Effector CD8-positive, alpha-beta T cell (primary cell): ENCODE measurements around the gene DDT.
"Not testable (repeated sequence)": the region's sequence is repeated elsewhere in the genome, so short reads cannot be mapped to it uniquely, and the experiment has no call there.

Experiments
- DNase-seq: peaks from one replicate; lab custom pipeline; 2025; lab: John Stamatoyannopoulos, UW

The DDT gene

DNA sequence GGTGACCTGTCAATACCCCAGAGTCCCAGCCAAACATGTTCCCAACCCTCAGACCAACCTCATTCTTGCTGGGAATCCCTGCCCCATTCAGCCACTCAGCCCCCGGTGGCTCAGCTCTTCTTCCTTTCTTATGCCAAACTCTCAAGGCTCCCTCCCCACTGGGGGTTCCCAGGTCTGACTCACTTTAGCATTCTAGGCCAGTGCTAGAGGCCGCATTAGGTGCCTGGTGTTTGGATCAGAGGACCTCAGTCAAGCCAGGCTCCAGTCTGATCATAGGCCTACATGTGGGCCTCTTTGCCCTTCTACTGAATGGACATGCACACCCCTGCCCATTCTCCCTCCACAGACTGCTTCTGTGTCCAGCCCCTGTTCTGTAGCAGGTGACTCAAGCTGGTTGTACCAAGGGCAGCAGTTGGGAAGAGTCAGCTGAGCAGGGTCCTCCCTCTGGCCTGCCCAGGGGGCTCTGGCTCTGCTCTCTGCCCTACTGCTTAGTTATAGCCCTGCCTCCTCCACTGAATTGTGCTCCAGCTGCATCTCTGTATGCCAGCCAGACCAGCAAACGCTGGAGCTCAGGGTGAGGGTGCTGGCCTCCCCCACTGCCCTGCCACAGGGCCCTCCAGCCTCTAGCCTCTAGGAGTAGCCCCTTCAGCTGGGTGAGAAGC is 15.5 kb upstream of the DDT start:
- DNase-seq = not testable (repeated sequence)

DNA sequence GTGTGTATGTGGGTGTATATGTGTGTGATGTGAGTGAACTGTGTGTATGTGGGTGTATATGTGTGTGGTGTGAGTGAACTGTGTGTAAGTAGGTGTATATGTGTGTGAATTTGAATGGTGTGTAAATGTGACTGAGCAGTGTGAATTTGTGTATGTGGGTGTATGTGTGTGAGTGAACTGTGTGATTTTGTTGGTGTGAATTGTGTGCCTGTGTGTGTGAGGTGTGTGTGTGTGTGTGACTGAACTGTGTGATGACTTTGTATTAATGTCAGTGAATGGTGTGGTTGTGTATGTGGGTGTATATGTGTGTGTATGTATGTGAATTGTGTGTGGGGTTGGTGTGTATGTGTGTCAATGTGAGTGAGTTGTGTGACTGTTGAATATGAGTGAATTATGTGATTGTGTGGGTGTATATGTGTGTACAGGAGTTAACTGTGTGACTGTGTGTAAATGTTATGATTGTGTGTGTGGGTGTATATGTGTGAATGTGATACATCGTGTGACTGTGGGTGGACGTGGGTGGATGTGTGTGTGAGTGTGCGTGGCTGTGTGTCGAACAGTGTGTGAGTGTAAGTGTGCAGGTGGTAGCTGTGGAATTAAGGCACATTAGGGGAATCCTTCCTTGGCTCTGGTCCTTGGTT is 12.4 kb upstream of the DDT start:
- DNase-seq = not testable (repeated sequence)

DNA sequence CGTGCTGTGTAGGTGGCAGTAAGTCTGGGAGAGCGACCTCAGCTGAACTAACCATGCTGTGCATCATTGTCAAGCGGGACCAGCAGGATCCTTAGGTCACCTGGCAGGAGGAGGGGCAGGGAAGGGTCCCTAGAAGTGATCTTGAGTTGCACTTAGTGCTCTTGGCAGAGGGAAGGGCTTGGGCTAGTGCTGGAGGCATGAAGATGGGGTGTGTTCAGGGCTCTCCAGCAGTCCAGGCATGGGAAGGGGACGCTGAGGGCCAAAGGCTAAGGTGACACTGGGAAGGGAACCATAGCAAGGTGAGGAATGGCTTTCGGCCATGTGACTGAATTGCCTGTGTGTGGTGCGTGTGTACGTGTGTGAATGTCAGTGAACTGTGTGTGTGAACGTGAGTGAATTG is 11.8 kb upstream of the DDT start:
- not testable (repeated sequence) for DNase-seq

DNA sequence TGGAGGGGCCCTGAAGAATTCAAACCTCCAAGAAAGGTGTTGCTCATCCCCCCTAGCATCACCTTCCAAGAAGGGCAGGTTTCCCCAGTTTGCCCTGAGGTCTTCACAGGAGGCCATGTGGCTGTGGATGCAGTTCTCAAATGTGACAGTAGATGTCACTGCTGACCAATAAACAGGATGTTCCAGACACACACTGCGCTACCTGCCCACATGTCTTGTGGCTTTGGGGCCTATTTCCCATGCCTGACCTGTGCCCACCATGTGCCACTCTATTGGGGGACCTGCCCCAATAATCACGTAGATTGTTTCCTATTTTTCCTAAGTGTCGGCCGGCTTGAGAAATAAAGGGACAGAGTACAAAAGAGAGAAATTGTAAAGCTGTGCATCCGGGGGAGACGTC is 10.2 kb upstream of the DDT start:
- DNase-seq = peak; percentile 45

DNA sequence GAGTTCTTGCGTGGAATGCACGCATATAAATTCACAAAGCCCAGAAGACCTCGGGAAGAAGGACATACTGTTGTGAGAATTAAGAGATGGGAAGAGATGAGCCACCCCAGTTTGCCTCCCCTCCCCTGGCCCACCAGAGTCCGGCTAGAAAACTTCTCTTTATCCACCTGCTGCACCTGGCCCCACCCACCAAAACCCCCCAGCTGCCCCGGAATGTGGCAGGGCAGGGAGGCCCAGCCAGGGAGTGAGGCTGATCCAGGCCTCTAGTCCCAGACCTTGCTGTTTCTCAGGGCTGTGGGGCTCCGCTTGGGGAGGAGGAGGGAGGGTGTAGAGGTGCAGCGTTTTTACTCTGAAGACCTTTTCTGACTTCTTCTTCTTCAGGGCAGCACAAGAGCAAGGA is 6.3 kb upstream of the DDT start:
- DNase-seq = not testable (repeated sequence)

DNA sequence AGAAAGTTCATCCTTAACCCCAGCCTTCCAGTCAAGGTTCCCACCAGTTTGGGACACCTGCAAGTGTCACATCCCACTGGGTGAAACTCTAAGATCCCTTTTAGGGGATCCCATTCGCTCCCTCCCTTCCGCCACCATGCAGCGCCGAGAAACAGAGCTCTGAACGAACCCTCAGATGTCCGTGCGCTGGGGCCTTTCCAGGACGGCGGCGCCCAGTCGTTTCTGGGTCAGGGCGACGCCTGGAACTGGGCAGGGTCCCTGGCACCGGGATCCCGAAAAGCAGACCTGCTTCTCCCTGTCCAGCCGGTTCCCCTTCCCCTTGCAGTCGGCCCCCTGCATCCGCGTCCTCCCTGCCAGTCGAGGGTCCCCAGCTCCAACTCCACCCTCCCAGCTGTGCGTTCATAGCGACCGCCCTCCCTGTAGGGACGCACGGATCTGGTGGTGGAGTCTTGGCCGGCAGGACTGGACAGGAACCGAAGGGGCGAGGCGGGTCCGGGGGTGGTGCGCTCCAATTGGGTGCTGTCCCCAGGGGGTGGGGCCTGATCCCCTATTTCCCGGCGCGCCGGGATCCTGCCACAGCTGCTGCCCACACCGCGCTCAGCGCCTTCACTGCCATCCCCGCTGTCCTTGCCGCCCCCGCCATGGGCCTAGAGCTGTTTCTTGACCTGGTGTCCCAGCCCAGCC is 5.5 kb upstream of the DDT start, which contains the start of gene GSTT2:
Gene GSTT2, plus strand, starts transcription at position 578 of the 684 bp plus-strand sequence.
- DNase-seq = not testable (repeated sequence)

DNA sequence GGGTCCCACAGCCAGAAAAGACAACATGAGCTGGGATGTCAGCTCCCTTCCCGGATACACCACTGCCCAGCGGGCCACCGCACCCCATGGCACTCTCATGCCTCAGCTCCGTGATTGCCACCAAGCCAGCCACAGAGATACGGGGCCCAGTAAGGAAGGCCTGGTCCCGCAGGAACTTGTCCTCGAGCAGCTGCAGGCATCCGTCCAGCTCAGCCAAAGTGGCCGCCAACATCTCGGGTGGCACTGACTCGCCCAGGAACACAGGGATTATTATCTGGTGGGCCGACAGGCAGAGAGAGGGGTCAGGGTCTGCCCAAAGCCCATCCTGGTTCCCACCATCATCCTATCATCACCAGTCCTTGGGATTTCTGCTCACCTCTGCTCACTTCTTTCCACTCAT is 3.1 kb upstream of the DDT start:
- not testable (repeated sequence) for DNase-seq

DNA sequence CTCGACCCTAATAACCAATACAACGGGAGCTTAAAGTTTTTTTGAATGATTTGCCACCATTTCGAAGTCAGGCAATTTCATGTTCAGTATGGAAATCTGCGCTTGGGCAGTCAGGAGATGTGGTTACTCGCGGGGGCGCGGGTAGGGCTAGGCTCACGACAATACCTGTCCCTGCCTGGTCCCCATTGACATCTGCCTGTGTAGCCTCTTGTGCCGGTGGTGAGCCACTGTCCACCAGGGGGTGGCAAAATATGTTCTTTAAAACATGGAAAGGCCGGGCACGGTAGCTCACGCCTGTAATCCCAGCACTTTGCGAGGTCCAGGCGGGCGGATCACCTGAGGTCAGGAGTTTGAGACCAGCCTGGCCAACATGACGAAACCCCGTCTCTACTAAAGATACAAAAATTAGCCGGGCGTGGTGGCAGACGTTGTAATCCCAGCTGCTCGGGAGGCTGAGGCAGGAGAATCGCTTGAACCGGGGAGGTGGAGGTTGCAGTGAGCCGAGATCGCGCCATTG is 653 bp upstream of the DDT start:
- not testable (repeated sequence) for DNase-seq

DNA sequence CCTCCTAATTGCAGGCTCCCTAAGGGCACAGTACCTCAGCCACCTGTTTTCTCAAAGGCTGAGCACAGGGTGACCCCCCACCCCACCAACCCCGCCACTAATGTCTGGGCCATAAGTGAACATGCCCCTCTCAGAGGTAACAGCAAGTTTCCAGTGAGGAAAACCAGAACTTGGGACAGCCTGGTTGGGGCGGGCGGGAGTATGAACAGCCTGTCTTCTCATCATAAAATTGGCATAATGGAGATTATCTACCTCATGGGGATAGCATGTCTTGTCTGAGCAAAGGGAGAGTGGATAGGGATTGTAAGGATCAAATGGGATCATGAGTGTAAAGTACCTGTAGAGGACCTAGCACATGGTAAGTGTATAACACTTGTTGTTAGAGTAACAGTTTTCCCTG is 2.3 kb downstream of the DDT start:
- DNase-seq = not testable (repeated sequence)

DNA sequence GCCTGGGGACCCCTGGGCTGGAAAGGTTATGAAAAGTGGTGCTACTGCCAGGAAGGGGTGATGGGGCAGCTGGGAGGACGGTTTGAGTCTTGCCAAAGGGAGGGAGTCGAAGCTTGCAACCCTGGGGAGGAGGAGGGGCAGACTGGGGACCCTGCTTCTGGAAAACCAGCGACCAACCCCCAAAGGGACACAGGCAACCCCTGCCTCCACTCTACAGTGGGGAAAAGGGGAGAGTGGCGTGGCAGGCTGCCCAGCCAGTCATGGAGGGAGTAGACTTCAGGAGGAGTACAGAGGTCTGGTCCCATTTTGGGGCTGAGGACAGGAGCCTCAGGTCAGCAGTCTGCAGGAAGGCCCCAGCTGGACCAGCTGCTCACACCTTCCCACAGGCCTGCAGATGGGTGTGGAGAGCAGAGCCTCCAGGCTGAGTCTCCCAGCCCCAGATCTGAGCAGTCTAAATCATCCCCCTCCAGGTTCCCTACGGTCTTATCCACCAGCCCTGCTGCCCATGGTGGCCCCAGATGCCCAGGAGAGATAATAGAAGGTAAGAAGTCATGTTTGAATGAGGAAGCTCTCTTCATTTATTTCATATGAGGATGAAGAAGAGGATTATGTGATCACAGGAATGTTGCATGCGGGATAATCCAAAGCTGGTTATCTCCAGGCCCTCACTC is 3.3 kb downstream of the DDT start:
- DNase-seq = no peak

DNA sequence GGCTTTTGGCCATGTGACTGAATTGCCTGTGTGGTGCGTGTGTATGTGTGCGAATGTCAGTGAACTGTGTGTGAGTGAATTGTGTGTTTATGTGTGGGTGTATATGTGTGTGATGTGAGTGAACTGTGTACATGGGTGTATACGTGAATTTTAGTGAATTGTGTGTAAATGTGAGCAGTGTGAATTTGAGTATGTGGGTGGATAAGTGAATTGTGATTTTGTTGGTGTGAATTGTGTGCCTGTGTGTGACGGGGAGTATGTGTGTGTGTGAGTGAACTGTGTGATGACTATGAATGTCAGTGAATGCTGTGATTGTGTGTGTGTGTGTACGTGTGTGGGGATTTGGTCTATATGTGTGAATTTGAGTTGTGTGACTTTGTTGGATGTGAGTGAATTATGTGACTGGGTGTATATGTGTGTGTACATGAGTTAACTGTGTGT is 4.0 kb downstream of the DDT start:
- no peak for DNase-seq

DNA sequence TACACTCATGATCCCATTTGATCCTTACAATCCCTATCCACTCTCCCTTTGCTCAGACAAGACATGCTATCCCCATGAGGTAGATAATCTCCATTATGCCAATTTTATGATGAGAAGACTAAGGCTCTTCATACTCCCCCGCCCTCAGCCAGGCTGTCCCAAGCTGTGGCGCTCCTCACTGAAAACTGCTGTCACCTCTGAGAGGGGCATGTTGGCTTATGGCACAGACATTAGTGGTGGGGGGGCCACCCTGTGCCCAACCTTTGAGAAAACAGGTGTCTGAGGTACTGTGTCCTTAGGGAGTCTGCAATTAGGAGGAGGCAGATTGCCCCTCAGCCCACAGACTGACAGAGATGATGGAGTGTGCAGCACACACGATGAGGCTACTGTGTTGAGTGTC is 5.2 kb downstream of the DDT start:
- no peak for DNase-seq

DNA sequence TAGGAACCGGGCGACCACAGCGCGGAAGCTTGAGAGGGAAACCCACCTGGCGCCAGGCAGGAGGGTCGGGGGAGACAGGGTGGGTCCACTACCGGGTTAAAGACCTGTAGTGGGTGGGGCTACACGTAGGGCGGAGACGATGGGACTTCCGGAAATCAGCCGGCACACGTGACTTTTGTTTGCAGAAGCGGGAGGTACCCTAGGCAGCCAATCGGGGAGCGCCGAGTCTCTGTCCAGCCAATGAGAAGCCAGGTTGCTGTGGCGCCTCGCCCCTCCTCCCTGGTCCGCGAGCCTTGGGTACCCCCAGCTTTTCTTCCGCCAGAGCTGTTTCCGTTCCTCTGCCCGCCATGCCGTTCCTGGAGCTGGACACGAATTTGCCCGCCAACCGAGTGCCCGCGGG is 7.7 kb downstream of the DDT start, which contains the start of gene DDTL:
Gene DDTL, plus strand, starts transcription at position 321 of the 400 bp plus-strand sequence. Its CDS starts 27 bp downstream, at position 348.
- DNase-seq = not testable (repeated sequence)

DNA sequence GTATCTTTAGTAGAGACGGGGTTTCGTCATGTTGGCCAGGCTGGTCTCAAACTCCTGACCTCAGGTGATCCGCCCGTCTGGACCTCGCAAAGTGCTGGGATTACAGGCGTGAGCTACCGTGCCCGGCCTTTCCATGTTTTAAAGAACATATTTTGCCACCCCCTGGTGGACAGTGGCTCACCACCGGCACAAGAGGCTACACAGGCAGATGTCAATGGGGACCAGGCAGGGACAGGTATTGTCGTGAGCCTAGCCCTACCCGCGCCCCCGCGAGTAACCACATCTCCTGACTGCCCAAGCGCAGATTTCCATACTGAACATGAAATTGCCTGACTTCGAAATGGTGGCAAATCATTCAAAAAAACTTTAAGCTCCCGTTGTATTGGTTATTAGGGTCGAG is 8.1 kb downstream of the DDT start:
- DNase-seq = not testable (repeated sequence)

DNA sequence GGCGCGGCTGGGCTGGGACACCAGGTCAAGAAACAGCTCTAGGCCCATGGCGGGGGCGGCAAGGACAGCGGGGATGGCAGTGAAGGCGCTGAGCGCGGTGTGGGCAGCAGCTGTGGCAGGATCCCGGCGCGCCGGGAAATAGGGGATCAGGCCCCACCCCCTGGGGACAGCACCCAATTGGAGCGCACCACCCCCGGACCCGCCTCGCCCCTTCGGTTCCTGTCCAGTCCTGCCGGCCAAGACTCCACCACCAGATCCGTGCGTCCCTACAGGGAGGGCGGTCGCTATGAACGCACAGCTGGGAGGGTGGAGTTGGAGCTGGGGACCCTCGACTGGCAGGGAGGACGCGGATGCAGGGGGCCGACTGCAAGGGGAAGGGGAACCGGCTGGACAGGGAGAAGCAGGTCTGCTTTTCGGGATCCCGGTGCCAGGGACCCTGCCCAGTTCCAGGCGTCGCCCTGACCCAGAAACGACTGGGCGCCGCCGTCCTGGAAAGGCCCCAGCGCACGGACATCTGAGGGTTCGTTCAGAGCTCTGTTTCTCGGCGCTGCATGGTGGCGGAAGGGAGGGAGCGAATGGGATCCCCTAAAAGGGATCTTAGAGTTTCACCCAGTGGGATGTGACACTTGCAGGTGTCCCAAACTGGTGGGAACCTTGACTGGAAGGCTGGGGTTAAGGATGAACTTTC is 13.0 kb downstream of the DDT start, which contains the start of gene GSTT2B:
Gene GSTT2B, minus strand, starts transcription at position 112 of the 688 bp plus-strand sequence. Its CDS starts 64 bp downstream, at position 48.
- not testable (repeated sequence) for DNase-seq

DNA sequence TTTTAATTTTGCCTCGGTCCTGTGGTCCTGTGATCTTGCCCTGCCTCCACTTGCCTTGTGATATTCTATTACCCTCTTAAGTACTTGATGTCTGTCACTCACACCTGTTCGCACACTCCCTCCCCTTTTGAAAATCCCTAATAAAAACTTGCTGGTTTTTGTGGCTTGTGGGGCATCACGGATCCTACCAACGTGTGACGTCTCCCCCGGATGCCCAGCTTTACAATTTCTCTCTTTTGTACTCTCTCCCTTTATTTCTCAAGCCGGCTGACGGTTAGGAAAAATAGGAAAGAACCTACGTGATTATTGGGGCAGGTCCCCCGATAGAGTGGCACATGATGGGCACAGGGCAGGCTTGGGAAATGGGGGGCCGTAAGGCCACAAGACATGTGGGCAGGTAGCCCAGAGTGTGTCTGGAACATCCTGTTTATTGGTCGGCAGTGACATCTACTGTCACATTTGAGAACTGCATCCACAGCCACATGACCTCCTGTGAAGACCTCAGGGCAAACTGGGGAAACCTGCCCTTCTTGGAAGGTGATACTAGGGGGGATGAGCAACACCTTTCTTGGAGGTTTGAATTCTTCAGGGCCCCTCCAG is 17.8 kb downstream of the DDT start:
- DNase-seq = peak; percentile 59

DNA sequence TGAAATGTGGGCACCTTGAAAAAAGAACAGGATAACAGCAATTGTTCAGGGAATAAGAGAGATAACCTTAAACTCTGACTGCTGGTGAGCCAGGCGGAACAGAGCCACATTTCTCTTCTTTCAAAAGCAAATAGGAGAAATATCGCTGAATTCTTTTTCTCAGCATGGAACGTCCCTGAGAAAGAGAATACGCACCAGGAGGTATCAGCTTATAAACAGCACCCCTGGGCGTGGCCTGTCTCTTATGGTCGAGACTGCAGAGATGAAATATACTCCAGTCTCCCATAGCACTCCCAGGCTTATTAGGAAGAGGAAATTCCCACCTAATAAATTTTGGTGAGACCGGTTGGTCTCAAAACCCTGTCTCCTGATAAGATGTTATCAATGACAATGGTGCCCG is 18.4 kb downstream of the DDT start:
- not testable (repeated sequence) for DNase-seq

DNA sequence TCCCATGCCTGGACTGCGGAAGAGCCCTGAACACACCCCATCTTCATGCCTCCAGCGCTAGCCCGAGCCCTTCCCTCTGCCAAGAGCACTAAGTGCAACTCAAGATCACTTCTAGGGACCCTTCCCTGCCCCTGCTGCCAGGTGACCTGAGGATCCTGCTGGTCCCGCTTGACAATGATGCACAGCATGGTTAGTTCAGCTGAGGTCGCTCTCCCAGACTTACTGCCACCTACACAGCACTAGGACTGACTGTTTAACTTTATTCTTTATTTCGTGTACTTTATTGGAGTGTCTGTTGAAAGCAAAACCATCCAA is 19.3 kb downstream of the DDT start:
- DNase-seq = not testable (repeated sequence)

DNA sequence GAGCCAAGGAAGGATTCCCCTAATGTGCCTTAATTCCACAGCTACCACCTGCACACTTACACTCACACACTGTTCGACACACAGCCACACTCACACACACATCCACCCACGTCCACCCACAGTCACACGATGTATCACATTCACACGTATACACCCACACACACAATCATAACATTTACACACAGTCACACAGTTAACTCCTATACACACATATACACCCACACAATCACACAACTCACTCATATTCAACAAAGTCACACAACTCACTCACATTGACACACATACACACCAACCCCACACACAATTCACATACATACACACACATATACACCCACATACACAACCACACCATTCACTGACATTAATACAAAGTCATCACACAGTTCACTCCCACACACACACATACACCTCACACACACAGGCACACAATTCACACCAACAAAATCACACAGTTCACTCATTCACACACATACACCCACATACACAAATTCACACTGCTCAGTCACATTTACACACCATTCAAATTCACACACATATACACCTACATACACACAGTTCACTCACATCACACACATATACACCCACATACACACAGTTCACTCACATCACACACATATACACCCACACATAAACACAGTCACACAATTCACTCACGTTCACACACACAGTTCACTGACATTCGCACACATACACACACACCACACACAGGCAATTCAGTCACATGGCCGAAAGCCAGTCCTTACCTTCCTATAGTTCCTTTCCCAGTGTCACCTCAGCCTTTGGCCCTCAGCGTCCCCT is 19.8 kb downstream of the DDT start:
- not testable (repeated sequence) for DNase-seq

DNA sequence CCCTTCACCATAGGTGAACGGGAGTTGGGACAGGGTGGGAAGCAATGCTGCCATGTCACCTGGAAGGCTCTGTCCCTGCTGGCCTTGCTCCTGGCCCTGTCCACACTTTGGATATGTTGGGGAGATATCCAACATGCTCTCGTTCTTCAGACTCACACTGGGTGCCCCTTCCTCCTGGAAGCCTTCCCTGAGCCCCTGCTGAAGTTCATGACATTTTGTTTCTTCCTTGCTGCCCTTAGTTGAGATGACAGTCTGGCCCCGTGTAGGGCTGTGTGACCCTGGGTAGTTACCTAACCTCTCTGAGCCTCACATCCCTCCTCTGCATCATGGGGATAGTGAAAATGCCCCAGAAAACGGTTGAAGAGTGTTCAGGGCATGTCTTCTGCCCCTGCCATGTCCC is 20.8 kb downstream of the DDT start:
- DNase-seq = not testable (repeated sequence)
